Measurements from ENCODE around the gene CCDC90B.

DNA sequence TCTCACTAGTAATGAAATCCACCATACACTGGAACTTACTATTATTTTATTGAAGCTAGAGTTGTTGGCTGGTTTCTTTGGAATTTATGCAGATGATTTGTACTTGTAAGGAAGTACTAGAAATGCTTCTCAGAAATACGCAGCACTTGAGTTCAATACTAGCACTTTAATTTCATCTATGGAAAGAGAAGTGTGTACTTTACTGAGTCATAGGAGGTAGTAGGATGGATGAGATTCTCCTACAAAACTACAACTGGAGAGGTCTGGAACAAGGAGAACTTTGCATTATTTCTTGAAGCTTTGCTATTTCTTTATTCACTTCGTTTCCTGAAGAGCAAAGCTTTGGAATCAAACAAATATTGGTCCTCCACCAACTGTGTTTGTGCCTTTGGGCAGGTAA lies 44.1 kb upstream of the CCDC90B start:
- TF ChIP-seq, protein P1, sequence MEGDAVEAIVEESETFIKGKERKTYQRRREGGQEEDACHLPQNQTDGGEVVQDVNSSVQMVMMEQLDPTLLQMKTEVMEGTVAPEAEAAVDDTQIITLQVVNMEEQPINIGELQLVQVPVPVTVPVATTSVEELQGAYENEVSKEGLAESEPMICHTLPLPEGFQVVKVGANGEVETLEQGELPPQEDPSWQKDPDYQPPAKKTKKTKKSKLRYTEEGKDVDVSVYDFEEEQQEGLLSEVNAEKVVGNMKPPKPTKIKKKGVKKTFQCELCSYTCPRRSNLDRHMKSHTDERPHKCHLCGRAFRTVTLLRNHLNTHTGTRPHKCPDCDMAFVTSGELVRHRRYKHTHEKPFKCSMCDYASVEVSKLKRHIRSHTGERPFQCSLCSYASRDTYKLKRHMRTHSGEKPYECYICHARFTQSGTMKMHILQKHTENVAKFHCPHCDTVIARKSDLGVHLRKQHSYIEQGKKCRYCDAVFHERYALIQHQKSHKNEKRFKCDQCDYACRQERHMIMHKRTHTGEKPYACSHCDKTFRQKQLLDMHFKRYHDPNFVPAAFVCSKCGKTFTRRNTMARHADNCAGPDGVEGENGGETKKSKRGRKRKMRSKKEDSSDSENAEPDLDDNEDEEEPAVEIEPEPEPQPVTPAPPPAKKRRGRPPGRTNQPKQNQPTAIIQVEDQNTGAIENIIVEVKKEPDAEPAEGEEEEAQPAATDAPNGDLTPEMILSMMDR (optimal IDR thresholded peaks at IDR 0.05 in 1 of 3, IDR thresholded peaks at IDR 0.05 in 1 of 3, conservative IDR thresholded peaks at IDR 0.05 in 1 of 3; ENCODE audit: extremely low read depth in 1 of 3, insufficient read depth in 2 of 3, low read length in 3 of 3), result no peak
- TF ChIP-seq EZH2 (IDR thresholded peaks at IDR 0.05; ENCODE audit: low read length), result no peak

All from keratinocyte (primary cell).